PC-9 (cell line): ENCODE measurements around the gene TNFRSF9. TPM values are rescaled to one million over a fixed set of nuclear protein-coding genes. Genes with fewer than 3 reads are reported as not detected.

Experiments
- BruUV-seq: library from RNA; stranded (reverse); fragments of 400-500 nt; replicated peaks from 2 replicates; lab custom pipeline; 2021; lab: Mats Ljungman, UMichigan
- CTCF ChIA-PET: fragments of 300-600 bp; sonication (Branson Sonifier 250); formaldehyde crosslinking; loops from one replicate; lab custom pipeline; 2022; ENCODE audit warnings: antibody characterized with exemption; lab: Charles Lee
- POLR2A ChIA-PET: fragments of 300-600 bp; sonication (Branson Sonifier 250); formaldehyde crosslinking; loops from one replicate; lab custom pipeline; 2022; ENCODE audit warnings: antibody characterized with exemption; ENCODE audit not compliant: unreplicated experiment; lab: Charles Lee
- DNase-seq, 2 experiments: peaks; one replicate each; pipeline versions ENCODE4 v3.0.0 to v3.0.0-alpha.2; 2015 to 2022; ENCODE audit warnings: mixed read lengths in 1 of 2
- H2AFZ ChIP-seq: fragments of 200-600 bp; sonication (generic); 2 replicates; pipeline ENCODE4 v1.8.1; 2017; ENCODE audit warnings: antibody characterized with exemption
- H3F3A ChIP-seq: fragments of 200-600 bp; sonication (generic); 2 replicates; pipeline ENCODE4 v1.8.1; 2017; ENCODE audit warnings: antibody characterized with exemption, mild to moderate bottlenecking, low read depth; ENCODE audit not compliant: insufficient read depth
- H3K27ac ChIP-seq: fragments of 200-600 bp; sonication (generic); 2 replicates; pipeline ENCODE4 v1.6.1; 2016; ENCODE audit warnings: mixed run types
- H3K27me3 ChIP-seq: fragments of 200-600 bp; sonication (generic); 2 replicates; pipeline ENCODE4 v1.6.1; 2016; ENCODE audit warnings: low read depth, mixed run types; ENCODE audit not compliant: insufficient read depth
- H3K36me3 ChIP-seq: fragments of 200-600 bp; sonication (generic); 2 replicates; pipeline ENCODE4 v1.6.1; 2016; ENCODE audit warnings: low read depth, mixed run types
- H3K4me1 ChIP-seq: fragments of 200-600 bp; sonication (generic); replicated peaks from 2 replicates; pipeline ENCODE4 v1.6.1; 2016; ENCODE audit warnings: mixed run types; ENCODE audit not compliant: insufficient read depth
- H3K4me2 ChIP-seq: fragments of 200-600 bp; sonication (generic); 2 replicates; pipeline ENCODE4 v1.6.1; 2017; ENCODE audit warnings: mixed run types
- H3K4me3 ChIP-seq: fragments of 200-600 bp; sonication (generic); 2 replicates; pipeline ENCODE4 v1.6.1; 2016; ENCODE audit warnings: mixed run types
- H3K79me2 ChIP-seq: fragments of 200-600 bp; sonication (generic); 2 replicates; pipeline ENCODE4 v1.6.1; 2017; ENCODE audit warnings: low read depth, mixed run types
- H3K9me2 ChIP-seq: fragments of 200-600 bp; sonication (generic); 2 replicates; pipeline ENCODE4 v1.8.1; 2017; ENCODE audit warnings: mild to moderate bottlenecking; ENCODE audit not compliant: insufficient read depth
- H3K9me3 ChIP-seq: fragments of 200-600 bp; sonication (generic); 2 replicates; pipeline ENCODE4 v1.8.1; 2016; ENCODE audit warnings: low read depth; ENCODE audit not compliant: insufficient read depth
- H4K20me1 ChIP-seq: fragments of 200-600 bp; sonication (generic); 2 replicates; pipeline ENCODE4 v1.8.1; 2017; ENCODE audit not compliant: insufficient read depth
- CTCF ChIP-seq: fragments of 200-600 bp; sonication (generic); conservative IDR thresholded peaks from 2 replicates; pipeline ENCODE4 v1.6.1; 2017; ENCODE audit warnings: mixed run types, antibody characterized with exemption, mild to moderate bottlenecking, moderate library complexity
- EZH2 ChIP-seq: fragments of 200-600 bp; sonication (generic); IDR thresholded peaks from 2 replicates; pipeline ENCODE4 v1.8.0; 2017; ENCODE audit warnings: antibody characterized with exemption, low read depth
- intact Hi-C: fragments of 100-400 bp; cut with micrococcal nuclease; formaldehyde crosslinking; loops from one replicate; pipeline ENCODE4 v1.10.0; 2022; ENCODE audit not compliant: unreplicated experiment
- total RNA-seq: library from RNA; stranded (reverse); gene quantifications from 2 replicates; pipeline ENCODE4 v1.2.3, GENCODE V29; 2021

The TNFRSF9 gene
- total RNA-seq, 1 experiment from 2014 or later, result 0.70 TPM

DNA sequence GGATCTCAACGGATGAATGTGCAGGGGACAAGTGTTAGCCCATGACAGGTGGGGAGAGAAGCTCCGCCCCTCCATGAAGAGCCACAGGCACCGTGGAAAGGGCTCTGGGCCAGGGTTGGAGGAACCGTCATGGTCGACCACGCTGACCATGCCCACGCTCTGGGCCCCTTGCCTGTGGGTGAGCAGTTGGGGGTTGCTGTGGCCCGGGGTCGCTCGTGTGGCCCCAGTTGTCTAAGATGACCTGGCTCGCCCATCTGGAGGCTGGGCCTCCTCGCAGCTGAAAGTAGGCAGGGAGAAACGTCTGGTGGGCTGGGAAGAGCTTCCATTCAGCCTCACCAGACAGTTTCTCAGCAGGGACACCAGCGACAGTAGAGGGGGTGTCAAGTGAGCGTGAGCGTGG is 74.7 kb downstream of the TNFRSF9 start:
- DNase-seq, result no peak
- H3K4me3 ChIP-seq, result no peak overlapping the region
- no peaks in the 10 kb centered on the region for H3K27me3 ChIP-seq
- no peak overlapping the region for H3K27ac ChIP-seq
- H3F3A ChIP-seq, result no peaks in the 10 kb centered on the region
- BruUV-seq, result no TSS peak
- H3K36me3 ChIP-seq, result no peaks in the 10 kb centered on the region
- ChIA-PET POLR2A (no interaction called here), CTCF (no interaction called here)
- H3K9me3 ChIP-seq, result no peaks in the 10 kb centered on the region
- H3K4me2 ChIP-seq, result no peak overlapping the region
- H2AFZ ChIP-seq, result no peak overlapping the region
- H4K20me1 ChIP-seq, result no peaks in the 10 kb centered on the region
- H3K79me2 ChIP-seq, result no peaks in the 10 kb centered on the region
- TF ChIP-seq CTCF, result no peak
- no peak for TF ChIP-seq EZH2
- intact Hi-C loops, result no loop called here
- no peaks in the 10 kb centered on the region for H3K9me2 ChIP-seq
- no peaks in the 10 kb centered on the region for H3K4me1 ChIP-seq

Other genes starting within 250 kb of the TNFRSF9 start
- gene VAMP3, start 169.5 kb downstream of the TNFRSF9 start, total RNA-seq, result 78.6 and 81.9 TPM in 2 replicates
- gene PER3, start 156.5 kb downstream of the TNFRSF9 start, total RNA-seq, result 25.1 and 32.9 TPM in 2 replicates
- 12.8 and 23.8 TPM in 2 replicates for gene UTS2, start 87.8 kb downstream of the TNFRSF9 start, total RNA-seq
- gene PARK7, start 20.9 kb upstream of the TNFRSF9 start, total RNA-seq, result 242 and 291 TPM in 2 replicates
- 44.9 and 47.8 TPM in 2 replicates for gene ERRFI1, start 85.5 kb upstream of the TNFRSF9 start, total RNA-seq